ENCODE data around the gene AGAP1.

Gene AGAP1

DNA sequence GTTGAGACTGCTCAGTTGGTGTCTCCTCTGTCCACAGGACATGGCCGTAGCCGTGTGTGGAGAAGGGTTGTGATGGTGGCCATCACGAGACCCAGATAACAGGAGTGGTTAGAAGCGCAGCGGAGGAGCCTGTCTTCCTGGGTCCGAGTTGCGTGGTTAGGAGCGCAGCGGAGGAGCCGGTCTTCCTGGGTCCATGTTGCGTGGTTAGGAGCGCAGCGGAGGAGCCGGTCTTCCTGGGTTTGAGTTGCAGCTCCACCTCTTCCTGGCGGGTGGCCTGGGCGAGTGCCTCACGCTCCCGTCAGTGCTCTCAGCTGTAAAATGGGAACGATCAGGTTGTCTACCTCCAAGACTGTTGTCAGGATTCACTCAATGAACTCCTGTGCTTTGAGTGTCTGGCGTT, 498.2 kb downstream of the AGAP1 start:
- TF ChIP-seq Cebpa-rat (IDR thresholded peaks at IDR 0.05) = no peak
- Histone ChIP-seq H3K27me3 (no peaks in the 10 kb centered on the region), H3K36me3 (peaks cover 79% of the 10 kb centered on the region), H4K20me1 (no peaks in the 10 kb centered on the region), H3K4me3 (no peak overlapping the region), H3K27ac (no peak overlapping the region), H3K9ac (no peak overlapping the region), H3K4me1 (peaks cover 35% of the 10 kb centered on the region), H3K9me3 (0 out of 2 replicates have a peak, but pooled peaks cover 4% of the 10 kb centered on the region), H3K4me2 (no peak overlapping the region)

GRCh38 chr2:235996419-235996818, 502.6 kb downstream of the AGAP1 start:
- H3K27ac ChIP-seq = no peak overlapping the region
- H3K9ac ChIP-seq = no peak overlapping the region
- peaks cover 8% of the 10 kb centered on the region; the same call in 1 of the 2 replicates for H3K9me3 ChIP-seq
- H3K4me2 ChIP-seq = peak overlapping the region; percentile 21; the same call in 1 of the 2 replicates
- peaks cover 41% of the 10 kb centered on the region for H3K4me1 ChIP-seq
- TF ChIP-seq Cebpa-rat (IDR thresholded peaks at IDR 0.05) = no peak
- no peaks in the 10 kb centered on the region for H3K27me3 ChIP-seq
- H3K4me3 ChIP-seq = no peak overlapping the region
- peaks cover 70% of the 10 kb centered on the region for H3K36me3 ChIP-seq
- H4K20me1 ChIP-seq = no peaks in the 10 kb centered on the region

GRCh38 chr2:235999011-235999410, 505.2 kb downstream of the AGAP1 start:
- no peak for TF ChIP-seq Cebpa-rat (IDR thresholded peaks at IDR 0.05)
- H3K4me1 ChIP-seq = peaks cover 66% of the 10 kb centered on the region
- H3K4me2 ChIP-seq = peak overlapping the region; percentile 94; the same call in 1 of the 2 replicates

GRCh38 chr2:236001166-236001828, 507.5 kb downstream of the AGAP1 start:
- peak overlapping the region; percentile 51 for H3K4me3 ChIP-seq

More at GRCh38 chr2:235999011-235999410, 505.2 kb downstream of the AGAP1 start:
- Histone ChIP-seq H3K4me3 (no peak overlapping the region), H3K9me3 (peaks cover 8% of the 10 kb centered on the region; the same call in 1 of the 2 replicates), H3K27me3 (no peaks in the 10 kb centered on the region), H3K27ac (no peak overlapping the region), H3K9ac (no peak overlapping the region), H4K20me1 (no peaks in the 10 kb centered on the region), H3K36me3 (peaks cover 47% of the 10 kb centered on the region)

DNA sequence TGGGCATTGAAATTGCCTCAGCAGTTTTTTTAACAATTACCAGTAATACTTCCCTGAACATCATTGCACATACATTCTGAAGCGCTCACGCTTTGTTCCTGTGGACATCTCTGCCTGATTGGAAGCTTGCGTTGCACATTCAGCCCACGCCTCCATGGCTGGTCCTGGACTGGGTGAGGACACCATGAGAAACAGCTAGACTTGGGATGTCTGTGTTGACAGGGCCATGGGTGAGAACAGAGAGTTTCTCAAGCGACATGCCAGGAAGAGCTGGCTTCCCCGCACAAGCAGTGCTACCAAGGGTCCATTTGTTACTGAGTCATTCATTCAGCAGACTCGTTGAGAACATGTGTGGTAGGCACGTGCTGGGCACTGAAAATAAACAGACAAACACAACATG, 508.0 kb downstream of the AGAP1 start:
- Histone ChIP-seq H3K27me3 (no peaks in the 10 kb centered on the region), H3K9me3 (peaks cover 19% of the 10 kb centered on the region; the same call in 1 of the 2 replicates), H3K36me3 (peaks cover 34% of the 10 kb centered on the region), H3K4me1 (peaks cover 82% of the 10 kb centered on the region), H4K20me1 (no peaks in the 10 kb centered on the region), H3K4me2 (peak overlapping the region; percentile 94), H3K27ac (peak overlapping the region; percentile 88), H3K4me3 (peak overlapping the region; percentile 51), H3K9ac (peak overlapping the region; percentile 70; the same call in 1 of the 2 replicates)
- TF ChIP-seq Cebpa-rat (IDR thresholded peaks at IDR 0.05) = no peak

More at GRCh38 chr2:236001166-236001828, 507.5 kb downstream of the AGAP1 start:
- no peaks in the 10 kb centered on the region for H3K27me3 ChIP-seq
- peaks cover 83% of the 10 kb centered on the region for H3K4me1 ChIP-seq
- peak overlapping the region; percentile 94 for H3K4me2 ChIP-seq
- no peak for TF ChIP-seq Cebpa-rat (IDR thresholded peaks at IDR 0.05)
- H3K36me3 ChIP-seq = peaks cover 38% of the 10 kb centered on the region
- peak overlapping the region; percentile 88 for H3K27ac ChIP-seq
- H3K9ac ChIP-seq = peak overlapping the region; percentile 70
- no peaks in the 10 kb centered on the region for H4K20me1 ChIP-seq
- peaks cover 13% of the 10 kb centered on the region; the same call in 1 of the 2 replicates for H3K9me3 ChIP-seq

DNA sequence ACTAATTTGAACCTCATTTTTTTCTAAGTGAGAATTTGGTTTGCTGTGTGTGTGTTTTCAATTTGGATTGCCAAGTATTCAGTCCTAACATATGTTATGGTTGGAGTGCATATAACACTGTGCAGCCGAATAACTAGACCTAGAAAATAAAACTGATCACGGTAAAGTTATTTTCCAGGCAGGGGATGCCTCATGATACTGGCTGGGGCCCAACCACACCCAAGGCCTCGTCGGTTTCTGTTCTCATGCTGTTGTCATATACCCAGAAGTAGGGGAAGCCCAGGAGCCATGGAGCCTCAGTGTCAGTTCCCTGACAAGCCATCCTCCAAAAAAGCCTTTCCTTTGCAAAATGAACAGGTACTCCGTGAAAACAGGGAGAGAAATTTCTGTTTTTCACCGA, 514.2 kb downstream of the AGAP1 start:
- Histone ChIP-seq H3K4me1 (peaks cover 99% of the 10 kb centered on the region), H4K20me1 (no peaks in the 10 kb centered on the region), H3K9me3 (peaks cover 25% of the 10 kb centered on the region), H3K4me2 (peak overlapping the region; percentile 84), H3K27ac (peak overlapping the region; percentile 54; the same call in 1 of the 2 replicates), H3K36me3 (peaks cover 25% of the 10 kb centered on the region; the same call in 1 of the 2 replicates), H3K9ac (no peak overlapping the region), H3K27me3 (no peaks in the 10 kb centered on the region), H3K4me3 (no peak overlapping the region)
- no peak for TF ChIP-seq Cebpa-rat (IDR thresholded peaks at IDR 0.05)

DNA sequence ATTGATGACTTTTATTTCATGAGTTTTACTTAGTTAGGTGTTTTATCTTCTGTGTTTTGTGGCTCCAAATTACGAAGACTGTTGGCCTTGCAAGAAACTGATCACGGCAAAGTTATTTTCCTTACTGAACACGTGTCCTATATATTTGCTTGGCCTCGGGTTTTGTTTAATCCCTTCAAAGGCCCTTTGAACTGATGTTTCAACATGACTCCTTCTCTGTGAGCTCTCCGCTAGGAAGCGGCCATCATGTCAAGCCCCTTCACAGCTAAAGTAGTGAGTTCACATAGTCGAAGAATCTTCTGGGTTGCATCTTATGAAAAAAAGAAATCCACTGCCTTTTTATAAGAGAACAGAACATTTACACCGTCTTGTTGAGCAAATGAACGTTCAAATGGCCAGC, 515.0 kb downstream of the AGAP1 start:
- Histone ChIP-seq H3K27ac (no peak overlapping the region), H3K9ac (no peak overlapping the region), H3K36me3 (peaks cover 25% of the 10 kb centered on the region; the same call in 1 of the 2 replicates), H3K9me3 (peaks cover 25% of the 10 kb centered on the region), H3K4me2 (peak overlapping the region; percentile 84), H3K4me3 (no peak overlapping the region), H3K4me1 (peaks cover 99% of the 10 kb centered on the region), H4K20me1 (no peaks in the 10 kb centered on the region), H3K27me3 (peaks cover 7% of the 10 kb centered on the region)
- no peak for TF ChIP-seq Cebpa-rat (IDR thresholded peaks at IDR 0.05)

DNA sequence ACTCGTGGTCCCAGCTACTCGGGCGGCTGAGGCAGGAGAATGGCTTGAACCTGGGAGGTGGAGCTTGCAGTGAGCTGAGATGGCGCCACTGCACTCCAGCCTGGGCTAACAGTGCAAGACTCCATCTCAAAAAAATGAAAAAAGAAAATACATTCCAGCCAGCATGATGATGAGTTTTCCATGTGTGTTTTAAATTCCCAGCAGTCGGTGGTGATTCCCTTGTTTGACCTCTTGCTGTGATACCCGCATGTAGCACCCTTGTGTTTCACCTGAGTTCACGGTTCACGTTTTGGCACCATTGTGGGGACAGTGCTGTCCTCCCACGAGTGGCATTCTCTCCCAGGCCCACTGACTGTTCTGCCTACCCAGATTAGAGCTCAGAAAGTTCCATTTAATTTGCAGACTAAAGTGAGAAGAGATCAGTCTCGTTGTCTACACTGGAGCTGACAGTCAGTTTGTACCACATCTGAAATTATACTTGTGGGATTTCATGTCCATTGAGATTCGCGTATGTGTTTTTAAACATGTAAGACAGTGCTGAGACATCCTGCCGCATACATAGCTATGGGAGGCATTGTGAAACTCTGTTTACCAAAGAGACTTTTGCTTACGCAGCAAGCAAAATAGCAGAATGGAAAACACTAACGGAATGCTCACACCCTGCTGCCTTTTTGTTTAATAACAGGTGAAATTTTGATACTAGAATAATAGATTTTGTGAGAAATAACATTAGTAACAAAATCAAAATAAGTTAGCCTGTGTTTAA, 517.3 kb downstream of the AGAP1 start:
- Histone ChIP-seq H4K20me1 (peaks cover 8% of the 10 kb centered on the region), H3K9me3 (peaks cover 21% of the 10 kb centered on the region), H3K36me3 (peaks cover 18% of the 10 kb centered on the region; the same call in 1 of the 2 replicates), H3K27ac (peak overlapping the region; percentile 54), H3K4me3 (0 out of 2 replicates have a peak overlapping the region, but pooled peaks have one; percentile 7), H3K4me1 (peaks cover 99% of the 10 kb centered on the region), H3K27me3 (peaks cover 30% of the 10 kb centered on the region), H3K9ac (peak overlapping the region; percentile 21; the same call in 1 of the 2 replicates), H3K4me2 (peak overlapping the region; percentile 84)
- no peak for TF ChIP-seq Cebpa-rat (IDR thresholded peaks at IDR 0.05)

DNA sequence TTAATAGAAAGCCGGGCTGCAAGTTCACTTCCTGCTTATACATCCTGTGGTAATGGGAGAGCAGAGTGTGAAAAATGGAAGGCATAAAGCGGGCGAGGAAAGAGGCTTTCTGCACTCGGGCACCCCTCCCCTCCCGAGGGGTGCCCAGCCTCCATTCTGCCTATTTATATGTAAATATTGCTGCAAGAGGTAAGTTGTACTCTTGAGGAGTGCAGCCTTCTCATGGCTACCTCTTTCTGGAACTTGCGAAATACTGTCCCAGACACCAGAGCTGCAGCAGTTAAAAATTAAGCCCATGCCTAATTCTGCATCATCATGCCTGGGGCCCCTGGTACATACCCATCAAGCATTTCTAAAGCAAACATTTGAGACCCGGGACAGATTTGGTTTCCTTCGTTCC, 518.3 kb downstream of the AGAP1 start:
- H3K4me2 ChIP-seq = peak overlapping the region; percentile 84
- no peak overlapping the region for H3K27ac ChIP-seq
- peaks cover 11% of the 10 kb centered on the region for H3K9me3 ChIP-seq
- TF ChIP-seq Cebpa-rat (IDR thresholded peaks at IDR 0.05) = peak; percentile 48; the same call in 1 of the 2 replicates
- no peak overlapping the region for H3K4me3 ChIP-seq
- peaks cover 30% of the 10 kb centered on the region for H3K27me3 ChIP-seq
- H3K4me1 ChIP-seq = peaks cover 92% of the 10 kb centered on the region
- H3K9ac ChIP-seq = no peak overlapping the region
- H4K20me1 ChIP-seq = peaks cover 8% of the 10 kb centered on the region
- peaks cover 15% of the 10 kb centered on the region; the same call in 1 of the 2 replicates for H3K36me3 ChIP-seq
